GM23338 (cell line): ENCODE data around the gene SOX12. TPM values are rescaled to one million over a fixed set of nuclear protein-coding genes. Genes with fewer than 3 reads are reported as not detected.

Source experiments
- ATAC-seq: fragments of 200-7000 bp; cut with Tn5 transposase; 3 replicates; pipeline ENCODE4 v1.9.1; 2020
- DNase-seq: peaks from one replicate; pipeline ENCODE4 v3.0.0-alpha.2; 2015; ENCODE audit warnings: low spot score
- H2AFZ ChIP-seq: fragments of 200-600 bp; sonication (generic); 2 replicates; pipeline ENCODE4 v1.8.0; 2016; ENCODE audit warnings: antibody characterized with exemption, mild to moderate bottlenecking, moderate library complexity
- H3F3A ChIP-seq: fragments of 200-600 bp; sonication (generic); replicated peaks from 2 replicates; pipeline ENCODE4 v1.8.0; 2017; ENCODE audit warnings: antibody characterized with exemption, mixed run types, low read depth
- H3K27ac ChIP-seq: fragments of 200-600 bp; sonication (generic); 2 replicates; pipeline ENCODE4 v1.6.1; 2016; ENCODE audit warnings: low read depth
- H3K27me3 ChIP-seq: fragments of 200-600 bp; sonication (generic); 2 replicates; pipeline ENCODE4 v1.8.0; 2016; ENCODE audit warnings: mild to moderate bottlenecking, mixed run types, moderate library complexity; ENCODE audit not compliant: insufficient read depth
- H3K36me3 ChIP-seq: fragments of 200-600 bp; sonication (generic); 2 replicates; pipeline ENCODE4 v1.8.0; 2016; ENCODE audit warnings: mild to moderate bottlenecking; ENCODE audit not compliant: insufficient read depth
- H3K4me1 ChIP-seq: fragments of 200-600 bp; sonication (generic); 2 replicates; pipeline ENCODE4 v1.8.0; 2016; ENCODE audit warnings: mild to moderate bottlenecking, moderate library complexity; ENCODE audit not compliant: insufficient read depth
- H3K4me2 ChIP-seq: fragments of 200-600 bp; sonication (generic); 2 replicates; pipeline ENCODE4 v1.7.1; 2017; ENCODE audit warnings: mixed run types
- H3K4me3 ChIP-seq: fragments of 200-600 bp; sonication (generic); 2 replicates; pipeline ENCODE4 v1.6.1; 2016; ENCODE audit warnings: mixed run types
- H3K79me2 ChIP-seq: fragments of 200-600 bp; sonication (generic); replicated peaks from 2 replicates; pipeline ENCODE4 v1.8.0; 2017; ENCODE audit warnings: mild to moderate bottlenecking; ENCODE audit not compliant: insufficient read depth
- H3K9me2 ChIP-seq: fragments of 200-600 bp; sonication (generic); 2 replicates; pipeline ENCODE4 v1.8.0; 2017; ENCODE audit not compliant: insufficient read depth
- H4K20me1 ChIP-seq: fragments of 200-600 bp; sonication (generic); replicated peaks from 2 replicates; pipeline ENCODE4 v1.8.0; 2017; ENCODE audit warnings: mild to moderate bottlenecking; ENCODE audit not compliant: insufficient read depth
- H3K27ac Mint-ChIP-seq: 2 replicates; pipeline ENCODE4 v1.8.0; 2020; ENCODE audit warnings: inconsistent platforms, mild to moderate bottlenecking, moderate library complexity, mixed read lengths
- H3K27me3 Mint-ChIP-seq: 3 replicates; pipeline ENCODE4 v1.8.0; 2022; ENCODE audit warnings: low read depth, mild to moderate bottlenecking, moderate library complexity, mixed read lengths, inconsistent platforms; ENCODE audit not compliant: insufficient read depth, poor library complexity
- H3K36me3 Mint-ChIP-seq: 3 replicates; pipeline ENCODE4 v1.8.0; 2021; ENCODE audit warnings: low read depth, mild to moderate bottlenecking, inconsistent platforms, moderate library complexity, mixed read lengths
- H3K4me1 Mint-ChIP-seq: 3 replicates; pipeline ENCODE4 v1.8.0; 2020; ENCODE audit warnings: mild to moderate bottlenecking, inconsistent platforms, mixed read lengths
- H3K4me3 Mint-ChIP-seq: 3 replicates; pipeline ENCODE4 v1.8.0; 2021; ENCODE audit warnings: moderate library complexity, mild to moderate bottlenecking, inconsistent platforms, mixed read lengths
- H3K9me3 Mint-ChIP-seq: 3 replicates; pipeline ENCODE4 v1.8.0; 2020; ENCODE audit warnings: moderate library complexity, mild to moderate bottlenecking, inconsistent platforms, mixed read lengths
- CREB1 ChIP-seq: fragments of 250-450 bp; sonication (Bioruptor Pico); IDR thresholded peaks from 2 replicates; pipeline ENCODE4 v1.5.0; 2020; ENCODE audit warnings: low read depth, mild to moderate bottlenecking, moderate library complexity
- EZH2phosphoT487 ChIP-seq: fragments of 200-600 bp; sonication (generic); IDR thresholded peaks from one replicate; pipeline ENCODE4 v1.8.1; 2018; ENCODE audit warnings: antibody characterized with exemption; ENCODE audit not compliant: unreplicated experiment
- JUNB ChIP-seq: IDR thresholded peaks from one replicate; pipeline ENCODE4 v1.6.1; 2016; ENCODE audit warnings: antibody characterized with exemption; ENCODE audit not compliant: unreplicated experiment
- NANOG ChIP-seq: IDR thresholded peaks from 2 replicates; pipeline ENCODE4 v1.6.1; 2016; ENCODE audit warnings: antibody characterized with exemption, borderline replicate concordance
- STAT1 ChIP-seq: IDR thresholded peaks from one replicate; pipeline ENCODE4 v1.6.1; 2016; ENCODE audit warnings: antibody characterized with exemption; ENCODE audit not compliant: unreplicated experiment
- ZNF114 ChIP-seq: fragments of 250-450 bp; sonication (Bioruptor Pico); IDR thresholded peaks from 2 replicates; pipeline ENCODE4 v1.5.0; 2020; ENCODE audit warnings: mild to moderate bottlenecking, moderate library complexity
- ZNF331 ChIP-seq: fragments of 250-450 bp; sonication (Bioruptor Pico); IDR thresholded peaks from 2 replicates; pipeline ENCODE4 v1.5.0; 2020; ENCODE audit warnings: low read depth, mild to moderate bottlenecking, moderate library complexity
- polyA plus RNA-seq: library from polyadenylated mRNA; unstranded; fragments of >200 nt; fragmentation: Nextera tagmentation; extraction: Ambion mirVana; gene quantifications from 2 replicates; pipeline ENCODE4 v1.2.1, GENCODE V29; 2016
- total RNA-seq: library from RNA; depleted of rRNA; stranded (reverse); fragments of >200 nt; shearing (Covaris generic); gene quantifications from 2 replicates; pipeline ENCODE4 v1.2.3, GENCODE V29; 2014
- TF ChIP-seq, protein P1 (sequence below), 2 experiments: fragments of 200-600 bp in 1 of 2; sonication (generic) in 1 of 2; conservative IDR thresholded peaks; 2 replicates each; pipeline versions ENCODE4 v1.5.1 to v1.6.1; 2016 to 2017; ENCODE audit warnings: antibody characterized with exemption in 2 of 2, low read depth in 2 of 2, mild to moderate bottlenecking in 2 of 2, moderate library complexity in 1 of 2
- TF ChIP-seq, protein P2 (sequence below): IDR thresholded peaks from 2 replicates; pipeline ENCODE4 v1.6.1; 2016; ENCODE audit warnings: antibody characterized with exemption
- TF ChIP-seq, protein P3 (sequence below): IDR thresholded peaks from one replicate; pipeline ENCODE4 v1.6.1; 2018; ENCODE audit warnings: antibody characterized with exemption; ENCODE audit not compliant: unreplicated experiment

The SOX12 gene
- total and polyA plus RNA-seq, 2 experiments from 2014 or later: 14.1 to 32.0 TPM

DNA sequence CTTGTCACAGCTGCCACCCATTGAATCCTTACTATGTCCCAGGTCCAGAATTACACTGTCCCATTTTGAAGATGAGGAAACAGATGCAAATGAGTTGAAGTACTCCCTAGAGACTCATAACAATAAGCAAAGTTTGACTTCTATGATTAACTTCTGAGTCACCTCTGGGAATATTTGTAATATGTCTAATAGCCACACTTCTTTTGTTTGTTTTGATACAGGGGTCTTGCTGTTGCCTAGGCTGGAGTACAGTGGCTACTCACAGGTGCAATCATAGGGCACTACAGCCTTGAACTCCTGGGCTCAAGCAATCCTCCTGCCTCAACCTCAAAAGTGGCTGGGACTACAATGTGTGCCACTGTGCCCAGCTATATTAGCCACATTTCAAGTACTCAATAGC, 11.4 kb upstream of the SOX12 start:
- ATAC-seq (no peak), DNase-seq (no peak)
- Mint-ChIP-seq H3K36me3 (no peaks in the 10 kb centered on the region; the same call in 2 of the 3 replicates), H3K4me1 (peaks cover 11% of the 10 kb centered on the region), H3K4me3 (no peak overlapping the region), H3K9me3 (no peaks in the 10 kb centered on the region), H3K27ac (no peak overlapping the region), H3K27me3 (peaks cover 5% of the 10 kb centered on the region)
- Histone ChIP-seq H3K4me1 (peaks cover 12% of the 10 kb centered on the region), H2AFZ (no peak overlapping the region), H4K20me1 (no peaks in the 10 kb centered on the region), H3K27me3 (no peaks in the 10 kb centered on the region), H3K4me3 (no peak overlapping the region), H3K79me2 (no peaks in the 10 kb centered on the region), H3K4me2 (no peak overlapping the region), H3K36me3 (no peaks in the 10 kb centered on the region), H3K27ac (no peak overlapping the region), H3F3A (peaks cover 7% of the 10 kb centered on the region), H3K9me2 (no peaks in the 10 kb centered on the region)
- TF ChIP-seq EZH2phosphoT487 (no peak), JUNB (no peak), NANOG (no peak), CREB1 (CRISPR knock-in tag) (no peak)
- TF ChIP-seq, protein P1, sequence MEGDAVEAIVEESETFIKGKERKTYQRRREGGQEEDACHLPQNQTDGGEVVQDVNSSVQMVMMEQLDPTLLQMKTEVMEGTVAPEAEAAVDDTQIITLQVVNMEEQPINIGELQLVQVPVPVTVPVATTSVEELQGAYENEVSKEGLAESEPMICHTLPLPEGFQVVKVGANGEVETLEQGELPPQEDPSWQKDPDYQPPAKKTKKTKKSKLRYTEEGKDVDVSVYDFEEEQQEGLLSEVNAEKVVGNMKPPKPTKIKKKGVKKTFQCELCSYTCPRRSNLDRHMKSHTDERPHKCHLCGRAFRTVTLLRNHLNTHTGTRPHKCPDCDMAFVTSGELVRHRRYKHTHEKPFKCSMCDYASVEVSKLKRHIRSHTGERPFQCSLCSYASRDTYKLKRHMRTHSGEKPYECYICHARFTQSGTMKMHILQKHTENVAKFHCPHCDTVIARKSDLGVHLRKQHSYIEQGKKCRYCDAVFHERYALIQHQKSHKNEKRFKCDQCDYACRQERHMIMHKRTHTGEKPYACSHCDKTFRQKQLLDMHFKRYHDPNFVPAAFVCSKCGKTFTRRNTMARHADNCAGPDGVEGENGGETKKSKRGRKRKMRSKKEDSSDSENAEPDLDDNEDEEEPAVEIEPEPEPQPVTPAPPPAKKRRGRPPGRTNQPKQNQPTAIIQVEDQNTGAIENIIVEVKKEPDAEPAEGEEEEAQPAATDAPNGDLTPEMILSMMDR (conservative IDR thresholded peaks at IDR 0.05; ENCODE audit: low read depth in 2 of 2): no peak
- TF ChIP-seq, protein P2, sequence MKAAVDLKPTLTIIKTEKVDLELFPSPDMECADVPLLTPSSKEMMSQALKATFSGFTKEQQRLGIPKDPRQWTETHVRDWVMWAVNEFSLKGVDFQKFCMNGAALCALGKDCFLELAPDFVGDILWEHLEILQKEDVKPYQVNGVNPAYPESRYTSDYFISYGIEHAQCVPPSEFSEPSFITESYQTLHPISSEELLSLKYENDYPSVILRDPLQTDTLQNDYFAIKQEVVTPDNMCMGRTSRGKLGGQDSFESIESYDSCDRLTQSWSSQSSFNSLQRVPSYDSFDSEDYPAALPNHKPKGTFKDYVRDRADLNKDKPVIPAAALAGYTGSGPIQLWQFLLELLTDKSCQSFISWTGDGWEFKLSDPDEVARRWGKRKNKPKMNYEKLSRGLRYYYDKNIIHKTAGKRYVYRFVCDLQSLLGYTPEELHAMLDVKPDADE: no peak

GRCh38 chr20:316316-317068, 8.9 kb upstream of the SOX12 start:
- ATAC-seq (no peak), DNase-seq (no peak)
- Mint-ChIP-seq H3K36me3 (peaks cover 14% of the 10 kb centered on the region), H3K9me3 (peaks cover 3% of the 10 kb centered on the region; the same call in 2 of the 3 replicates), H3K4me1 (peaks cover 7% of the 10 kb centered on the region), H3K27ac (no peak overlapping the region), H3K27me3 (peaks cover 5% of the 10 kb centered on the region), H3K4me3 (no peak overlapping the region)
- no peaks in the 10 kb centered on the region for H3F3A ChIP-seq
- no peak overlapping the region for H3K4me2 ChIP-seq
- no peak overlapping the region for H3K4me3 ChIP-seq
- peaks cover 10% of the 10 kb centered on the region; the same call in 1 of the 2 replicates for H3K36me3 ChIP-seq
- H3K79me2 ChIP-seq: no peaks in the 10 kb centered on the region
- H3K27ac ChIP-seq: no peak overlapping the region
- no peaks in the 10 kb centered on the region for H3K9me2 ChIP-seq
- no peaks in the 10 kb centered on the region for H4K20me1 ChIP-seq
- no peak overlapping the region for H2AFZ ChIP-seq
- no peaks in the 10 kb centered on the region for H3K27me3 ChIP-seq
- no peaks in the 10 kb centered on the region; the same call in 1 of the 2 replicates for H3K4me1 ChIP-seq
- TF ChIP-seq NANOG (no peak), ZNF331 (CRISPR knock-in tag) (no peak), ZNF114 (CRISPR knock-in tag) (no peak), JUNB (no peak), STAT1 (no peak)
- TF ChIP-seq, protein P2: no peak
- TF ChIP-seq, protein P3, sequence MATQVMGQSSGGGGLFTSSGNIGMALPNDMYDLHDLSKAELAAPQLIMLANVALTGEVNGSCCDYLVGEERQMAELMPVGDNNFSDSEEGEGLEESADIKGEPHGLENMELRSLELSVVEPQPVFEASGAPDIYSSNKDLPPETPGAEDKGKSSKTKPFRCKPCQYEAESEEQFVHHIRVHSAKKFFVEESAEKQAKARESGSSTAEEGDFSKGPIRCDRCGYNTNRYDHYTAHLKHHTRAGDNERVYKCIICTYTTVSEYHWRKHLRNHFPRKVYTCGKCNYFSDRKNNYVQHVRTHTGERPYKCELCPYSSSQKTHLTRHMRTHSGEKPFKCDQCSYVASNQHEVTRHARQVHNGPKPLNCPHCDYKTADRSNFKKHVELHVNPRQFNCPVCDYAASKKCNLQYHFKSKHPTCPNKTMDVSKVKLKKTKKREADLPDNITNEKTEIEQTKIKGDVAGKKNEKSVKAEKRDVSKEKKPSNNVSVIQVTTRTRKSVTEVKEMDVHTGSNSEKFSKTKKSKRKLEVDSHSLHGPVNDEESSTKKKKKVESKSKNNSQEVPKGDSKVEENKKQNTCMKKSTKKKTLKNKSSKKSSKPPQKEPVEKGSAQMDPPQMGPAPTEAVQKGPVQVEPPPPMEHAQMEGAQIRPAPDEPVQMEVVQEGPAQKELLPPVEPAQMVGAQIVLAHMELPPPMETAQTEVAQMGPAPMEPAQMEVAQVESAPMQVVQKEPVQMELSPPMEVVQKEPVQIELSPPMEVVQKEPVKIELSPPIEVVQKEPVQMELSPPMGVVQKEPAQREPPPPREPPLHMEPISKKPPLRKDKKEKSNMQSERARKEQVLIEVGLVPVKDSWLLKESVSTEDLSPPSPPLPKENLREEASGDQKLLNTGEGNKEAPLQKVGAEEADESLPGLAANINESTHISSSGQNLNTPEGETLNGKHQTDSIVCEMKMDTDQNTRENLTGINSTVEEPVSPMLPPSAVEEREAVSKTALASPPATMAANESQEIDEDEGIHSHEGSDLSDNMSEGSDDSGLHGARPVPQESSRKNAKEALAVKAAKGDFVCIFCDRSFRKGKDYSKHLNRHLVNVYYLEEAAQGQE: no peak
